ENCODE data around the gene CNOT9.

Gene CNOT9

DNA sequence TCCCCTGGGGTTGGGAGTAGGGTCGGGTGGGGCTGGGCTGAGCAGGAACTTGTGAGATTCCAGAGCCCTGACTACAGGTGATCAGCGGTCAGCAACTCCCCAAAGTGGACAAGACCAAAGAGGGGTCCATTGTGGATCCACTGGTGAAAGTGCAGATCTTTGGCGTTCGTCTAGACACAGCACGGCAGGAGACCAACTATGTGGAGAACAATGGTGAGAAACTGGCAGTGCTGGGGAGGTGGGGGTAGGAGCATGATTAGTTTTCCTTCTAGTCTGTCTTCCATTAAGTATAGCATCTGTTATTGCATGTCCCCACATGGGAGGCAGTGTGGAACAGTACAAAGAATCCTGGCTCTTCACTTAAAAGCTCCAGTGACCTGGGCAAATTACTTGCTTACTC lies 67.1 kb downstream of the CNOT9 start:
- no peak for TF ChIP-seq POLR2AphosphoS5 (IDR thresholded peaks at IDR 0.05; ENCODE audit: low read depth, low read length)
- TF ChIP-seq TAF1 (IDR thresholded peaks at IDR 0.05; ENCODE audit: borderline replicate concordance, insufficient read depth, low read length) = no peak
- TF ChIP-seq SIN3A (IDR thresholded peaks at IDR 0.05; ENCODE audit: borderline replicate concordance, insufficient read depth, low read length) = no peak
- TF ChIP-seq FOXP2 (optimal IDR thresholded peaks at IDR 0.05; ENCODE audit: borderline replicate concordance, extremely low read depth, extremely low read length, insufficient read depth) = no peak
- TF ChIP-seq, protein P1, sequence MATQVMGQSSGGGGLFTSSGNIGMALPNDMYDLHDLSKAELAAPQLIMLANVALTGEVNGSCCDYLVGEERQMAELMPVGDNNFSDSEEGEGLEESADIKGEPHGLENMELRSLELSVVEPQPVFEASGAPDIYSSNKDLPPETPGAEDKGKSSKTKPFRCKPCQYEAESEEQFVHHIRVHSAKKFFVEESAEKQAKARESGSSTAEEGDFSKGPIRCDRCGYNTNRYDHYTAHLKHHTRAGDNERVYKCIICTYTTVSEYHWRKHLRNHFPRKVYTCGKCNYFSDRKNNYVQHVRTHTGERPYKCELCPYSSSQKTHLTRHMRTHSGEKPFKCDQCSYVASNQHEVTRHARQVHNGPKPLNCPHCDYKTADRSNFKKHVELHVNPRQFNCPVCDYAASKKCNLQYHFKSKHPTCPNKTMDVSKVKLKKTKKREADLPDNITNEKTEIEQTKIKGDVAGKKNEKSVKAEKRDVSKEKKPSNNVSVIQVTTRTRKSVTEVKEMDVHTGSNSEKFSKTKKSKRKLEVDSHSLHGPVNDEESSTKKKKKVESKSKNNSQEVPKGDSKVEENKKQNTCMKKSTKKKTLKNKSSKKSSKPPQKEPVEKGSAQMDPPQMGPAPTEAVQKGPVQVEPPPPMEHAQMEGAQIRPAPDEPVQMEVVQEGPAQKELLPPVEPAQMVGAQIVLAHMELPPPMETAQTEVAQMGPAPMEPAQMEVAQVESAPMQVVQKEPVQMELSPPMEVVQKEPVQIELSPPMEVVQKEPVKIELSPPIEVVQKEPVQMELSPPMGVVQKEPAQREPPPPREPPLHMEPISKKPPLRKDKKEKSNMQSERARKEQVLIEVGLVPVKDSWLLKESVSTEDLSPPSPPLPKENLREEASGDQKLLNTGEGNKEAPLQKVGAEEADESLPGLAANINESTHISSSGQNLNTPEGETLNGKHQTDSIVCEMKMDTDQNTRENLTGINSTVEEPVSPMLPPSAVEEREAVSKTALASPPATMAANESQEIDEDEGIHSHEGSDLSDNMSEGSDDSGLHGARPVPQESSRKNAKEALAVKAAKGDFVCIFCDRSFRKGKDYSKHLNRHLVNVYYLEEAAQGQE (IDR thresholded peaks at IDR 0.05; ENCODE audit: insufficient read depth in 1 of 2, low read depth in 2 of 2, low read length in 2 of 2) = no peak

DNA sequence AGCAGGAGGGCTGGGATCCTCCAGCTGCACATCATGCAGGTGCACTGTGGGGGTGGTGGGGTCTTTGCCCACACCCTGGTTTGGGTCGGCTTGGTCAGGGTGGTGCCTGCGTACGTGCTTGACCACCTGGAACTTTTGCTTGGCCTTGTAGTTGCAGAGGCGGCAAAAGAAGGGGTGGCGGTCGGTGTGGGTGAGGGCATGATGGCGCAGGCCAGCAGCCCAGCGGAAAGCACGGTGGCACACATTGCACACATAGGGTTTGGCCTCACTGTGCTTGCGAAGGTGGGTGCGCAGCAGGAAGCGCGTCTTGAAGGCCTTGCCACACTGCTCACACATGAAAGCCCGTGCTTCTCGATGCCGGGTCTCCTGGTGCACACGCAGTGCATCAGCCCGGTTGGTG lies 69.7 kb downstream of the CNOT9 start:
- TF ChIP-seq TAF1 (IDR thresholded peaks at IDR 0.05; ENCODE audit: borderline replicate concordance, insufficient read depth, low read length) (no peak), POLR2AphosphoS5 (IDR thresholded peaks at IDR 0.05; ENCODE audit: low read depth, low read length) (no peak), FOXP2 (optimal IDR thresholded peaks at IDR 0.05; ENCODE audit: borderline replicate concordance, extremely low read depth, extremely low read length, insufficient read depth) (no peak), SIN3A (IDR thresholded peaks at IDR 0.05; ENCODE audit: borderline replicate concordance, insufficient read depth, low read length) (no peak)
- TF ChIP-seq, protein P1 (IDR thresholded peaks at IDR 0.05; ENCODE audit: insufficient read depth in 1 of 2, low read depth in 2 of 2, low read length in 2 of 2) = no peak

DNA sequence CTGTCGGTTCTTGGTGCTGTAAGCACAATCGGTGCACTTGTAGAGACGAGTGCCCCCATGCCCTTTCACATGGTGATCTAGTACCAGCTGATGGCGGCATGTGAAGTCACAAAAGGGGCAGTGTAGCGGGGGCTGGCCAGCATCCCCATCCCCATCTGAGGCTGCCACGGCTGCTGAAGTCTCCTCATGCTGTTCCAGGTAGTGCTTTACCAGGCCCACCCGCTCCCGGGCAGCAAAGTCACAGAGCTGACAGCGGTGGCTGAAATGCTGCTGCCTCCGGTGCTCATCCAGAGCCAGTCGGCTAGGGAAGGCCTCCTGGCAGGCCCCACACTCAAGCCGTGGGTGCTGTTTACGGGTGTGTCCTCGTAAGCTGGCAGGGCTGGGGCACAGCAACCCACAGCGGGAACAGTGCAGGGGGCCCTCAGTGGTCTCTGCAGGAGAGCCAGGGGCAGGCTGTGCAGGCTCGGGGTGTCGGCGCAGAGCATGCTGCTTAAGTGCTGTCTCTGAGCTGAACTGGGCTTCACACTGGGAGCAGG lies 73.5 kb downstream of the CNOT9 start:
- TF ChIP-seq FOXP2 (optimal IDR thresholded peaks at IDR 0.05; ENCODE audit: borderline replicate concordance, extremely low read depth, extremely low read length, insufficient read depth) = no peak
- TF ChIP-seq, protein P1 (IDR thresholded peaks at IDR 0.05; ENCODE audit: insufficient read depth in 1 of 2, low read depth in 2 of 2, low read length in 2 of 2) = no peak
- TF ChIP-seq POLR2AphosphoS5 (IDR thresholded peaks at IDR 0.05; ENCODE audit: low read depth, low read length) = no peak
- no peak for TF ChIP-seq TAF1 (IDR thresholded peaks at IDR 0.05; ENCODE audit: borderline replicate concordance, insufficient read depth, low read length)
- no peak for TF ChIP-seq SIN3A (IDR thresholded peaks at IDR 0.05; ENCODE audit: borderline replicate concordance, insufficient read depth, low read length)

DNA sequence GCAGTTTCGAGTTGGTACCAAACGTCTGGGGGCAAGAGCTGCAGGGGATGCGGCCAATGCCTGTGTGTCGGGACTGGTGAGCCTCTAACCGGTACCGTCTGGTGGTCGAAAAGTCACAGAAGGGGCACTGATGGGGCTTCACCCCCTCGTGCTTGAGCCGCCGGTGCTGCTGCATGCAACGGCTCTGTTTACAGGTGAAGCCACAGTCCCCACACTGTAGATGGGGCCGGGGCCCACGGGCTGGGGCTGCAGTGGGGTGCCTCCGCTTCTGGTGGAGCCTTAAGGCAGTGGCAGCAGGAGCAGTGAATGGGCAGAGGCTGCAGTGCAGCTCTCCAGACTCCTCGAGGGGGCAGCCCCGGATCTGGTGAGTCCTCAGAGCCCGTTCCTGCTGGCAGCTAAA lies 74.1 kb downstream of the CNOT9 start:
- TF ChIP-seq, protein P1 (IDR thresholded peaks at IDR 0.05; ENCODE audit: insufficient read depth in 1 of 2, low read depth in 2 of 2, low read length in 2 of 2) = no peak
- TF ChIP-seq POLR2AphosphoS5 (IDR thresholded peaks at IDR 0.05; ENCODE audit: low read depth, low read length) = no peak
- no peak for TF ChIP-seq SIN3A (IDR thresholded peaks at IDR 0.05; ENCODE audit: borderline replicate concordance, insufficient read depth, low read length)
- TF ChIP-seq TAF1 (IDR thresholded peaks at IDR 0.05; ENCODE audit: borderline replicate concordance, insufficient read depth, low read length) = no peak
- no peak for TF ChIP-seq FOXP2 (optimal IDR thresholded peaks at IDR 0.05; ENCODE audit: borderline replicate concordance, extremely low read depth, extremely low read length, insufficient read depth)
